DMS153 treated with DMSO at 0.1 percent for 48 hours (cell line): ENCODE measurements around the gene MTREX.
A peak's percentile ranks its signal among the peaks of the same experiment; 100 is the strongest.

Experiments used
- DNase-seq: peaks from one replicate; lab custom pipeline; 2025; ENCODE audit not compliant: unreplicated experiment; lab: John Stamatoyannopoulos, UW

The MTREX gene

DNA sequence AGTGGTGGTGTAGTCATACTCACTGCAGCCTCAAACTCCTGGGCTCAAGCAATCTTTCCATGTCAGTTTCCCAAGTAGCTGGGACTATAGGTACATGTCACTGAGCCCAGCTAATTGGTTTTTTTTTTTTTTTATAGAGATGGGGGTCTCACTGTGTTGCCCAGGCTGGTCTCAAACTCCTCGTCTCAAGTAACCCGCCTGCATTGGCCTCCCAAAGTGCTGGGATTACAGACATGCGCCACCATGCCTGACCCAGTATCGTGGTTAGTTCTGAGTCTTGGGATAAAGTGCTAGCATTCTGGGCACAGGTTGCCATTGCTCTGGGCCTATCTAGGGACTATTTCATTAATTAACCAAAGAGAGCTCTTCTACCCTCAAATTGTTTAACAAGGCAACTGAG is 118.7 kb downstream of the MTREX start:
- DNase-seq = no peak

DNA sequence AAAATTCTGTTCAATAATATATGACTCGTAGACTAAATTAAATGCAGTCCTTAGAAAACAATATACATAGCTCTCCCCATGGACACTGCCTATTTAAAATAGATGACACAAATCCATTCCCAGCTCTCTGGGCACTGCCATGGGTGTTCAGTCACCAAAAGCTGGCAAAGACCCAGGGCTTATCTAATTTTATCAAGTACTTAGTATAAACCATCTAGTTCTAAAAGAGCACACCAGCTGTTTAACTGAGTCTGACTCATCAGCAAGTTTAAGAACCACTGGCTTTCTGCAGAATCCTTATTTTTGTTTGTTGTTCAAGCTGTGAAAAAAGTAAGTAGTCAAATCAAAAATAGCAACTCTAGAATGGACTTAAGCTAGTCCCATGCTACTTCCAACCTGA is 119.4 kb downstream of the MTREX start:
- no peak for DNase-seq

DNA sequence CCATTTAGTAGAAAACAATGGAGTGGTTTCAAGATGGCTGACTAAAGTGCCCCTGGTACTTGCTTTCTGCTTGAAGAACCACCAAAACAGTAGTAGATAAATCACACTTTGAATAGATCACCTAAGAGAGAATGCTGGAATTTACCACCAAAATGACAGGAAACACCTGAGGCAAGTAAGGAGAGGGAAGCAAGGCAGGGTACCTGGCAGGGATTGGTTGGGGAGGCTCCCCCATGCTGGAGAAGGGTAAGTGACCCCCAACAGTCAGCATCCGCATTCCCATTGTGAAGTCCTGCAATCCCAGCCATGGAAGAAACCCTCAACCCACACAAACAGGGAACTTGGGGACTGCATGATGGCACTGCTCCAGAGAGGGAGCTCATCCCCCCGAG is 121.4 kb downstream of the MTREX start:
- DNase-seq = no peak

DNA sequence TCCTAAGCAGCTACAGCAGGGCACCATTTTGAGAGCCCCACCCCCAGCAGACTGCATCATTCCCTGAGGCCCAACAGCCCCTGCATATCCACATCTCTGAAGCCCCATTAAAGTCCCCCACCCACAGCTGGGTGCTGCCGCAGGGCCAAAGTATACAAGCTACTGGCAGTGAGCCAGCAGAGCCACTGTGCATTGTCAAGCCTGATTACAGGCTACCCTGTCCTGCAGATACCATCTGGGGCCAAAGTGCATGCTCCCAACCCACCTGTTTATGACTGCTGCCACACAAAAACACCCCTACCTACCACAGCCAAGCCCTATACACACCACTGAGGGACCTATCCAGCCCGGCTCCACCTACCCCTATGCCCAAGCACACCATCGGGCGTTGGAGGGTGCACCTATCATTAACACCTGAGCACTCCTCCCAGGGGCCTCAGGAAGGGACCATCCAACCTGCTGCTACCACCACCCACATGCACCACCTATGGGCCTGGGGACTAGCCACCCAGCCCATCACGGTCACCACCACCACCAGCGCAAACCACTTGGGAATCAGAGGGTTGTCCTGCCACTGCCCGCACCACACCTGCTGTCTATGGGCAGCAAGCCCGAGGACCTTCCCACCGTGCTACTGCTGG is 121.9 kb downstream of the MTREX start:
- DNase-seq = no peak

DNA sequence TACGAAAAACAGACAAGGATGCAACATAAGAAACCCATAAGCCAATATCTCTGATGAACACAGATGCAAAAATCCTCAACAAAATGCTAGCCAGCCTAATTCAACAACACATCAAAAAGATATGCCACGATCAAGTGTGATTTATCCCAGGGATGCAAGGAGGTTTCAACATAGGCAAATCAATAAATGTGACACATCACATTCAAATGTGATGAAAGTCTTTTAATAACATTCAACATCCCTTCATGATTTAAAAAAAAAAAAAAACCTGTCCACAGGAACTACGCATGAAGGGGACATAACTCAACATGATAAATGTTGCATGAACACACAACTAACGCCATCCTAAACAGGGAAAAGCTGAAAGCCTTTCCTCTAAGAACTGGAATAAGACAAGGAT is 124.8 kb downstream of the MTREX start:
- no peak for DNase-seq

DNA sequence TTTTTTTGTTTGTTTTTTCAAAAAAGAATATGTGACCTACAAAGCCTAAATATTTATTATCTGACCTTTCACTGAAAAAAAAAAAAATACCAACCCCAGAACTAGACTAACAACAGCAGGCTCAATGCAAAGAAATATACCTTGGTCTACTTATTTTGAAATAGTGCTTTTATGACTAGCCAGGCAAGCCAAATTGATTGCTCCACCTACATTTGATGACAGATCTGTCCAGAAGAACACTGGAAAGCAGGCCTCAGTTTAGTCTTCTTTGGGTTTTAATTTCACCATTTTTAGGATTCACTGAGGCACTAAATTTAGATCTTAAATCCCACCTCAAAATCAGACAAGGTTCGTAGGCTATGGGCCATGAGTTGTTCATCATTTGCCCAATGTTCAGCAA is 129.7 kb downstream of the MTREX start:
- DNase-seq = no peak

DNA sequence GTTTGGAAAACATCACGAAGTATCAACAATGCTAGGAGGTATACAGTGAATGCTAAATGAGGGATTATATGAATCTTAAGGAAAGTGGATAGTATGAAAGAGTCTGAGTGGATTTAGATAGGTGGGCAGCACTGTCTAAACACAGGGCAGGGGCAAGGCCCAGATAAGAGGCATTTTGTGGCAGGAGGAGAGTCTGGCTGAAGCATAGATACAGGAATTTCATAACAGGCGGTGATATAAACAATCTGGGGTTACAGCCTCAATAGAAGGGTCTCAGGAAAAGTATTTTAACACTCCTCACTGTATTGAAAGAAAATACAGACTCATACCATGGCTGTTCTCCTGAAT is 130.0 kb downstream of the MTREX start:
- no peak for DNase-seq

DNA sequence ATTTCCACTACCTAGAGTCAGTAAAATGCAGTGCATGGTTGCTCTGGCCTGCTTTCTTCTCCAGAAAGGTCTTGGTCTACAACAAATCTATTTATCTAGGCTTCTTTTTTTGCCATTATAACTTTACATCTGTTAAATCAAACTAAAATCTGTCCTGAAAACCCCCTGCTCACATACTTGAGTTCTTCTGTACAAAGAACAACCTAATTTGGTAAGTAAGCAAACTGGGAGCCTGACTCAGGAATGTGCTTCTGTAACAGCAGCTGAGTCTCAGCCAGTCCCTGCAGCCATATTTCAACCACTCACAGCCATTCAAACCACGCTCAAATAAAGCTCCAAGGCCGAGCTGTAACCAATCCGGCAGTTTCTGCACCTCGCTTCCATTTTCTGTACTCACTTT is 131.2 kb downstream of the MTREX start:
- DNase-seq = no peak

DNA sequence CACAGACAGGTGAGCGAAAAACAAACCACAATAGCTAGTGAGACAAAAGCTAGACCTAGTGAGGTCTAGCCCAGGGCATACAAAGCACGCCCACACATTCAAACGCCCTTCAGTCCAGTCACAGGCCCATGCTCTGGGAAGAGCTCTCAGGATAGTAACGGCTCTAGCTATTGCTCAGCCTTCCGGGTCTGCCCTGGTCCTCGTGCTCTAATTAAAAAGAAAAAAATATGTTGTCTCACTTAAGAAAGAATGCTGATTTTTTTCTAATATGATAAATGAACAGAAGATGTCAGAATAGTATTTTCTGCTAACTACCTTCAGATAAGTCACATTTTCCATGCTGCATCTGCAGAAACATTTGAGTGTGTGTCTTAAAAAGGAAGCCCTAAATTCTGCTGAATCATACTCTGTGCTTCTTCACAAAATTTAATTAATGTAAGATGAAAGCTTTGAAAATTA is 132.4 kb downstream of the MTREX start:
- DNase-seq = no peak

DNA sequence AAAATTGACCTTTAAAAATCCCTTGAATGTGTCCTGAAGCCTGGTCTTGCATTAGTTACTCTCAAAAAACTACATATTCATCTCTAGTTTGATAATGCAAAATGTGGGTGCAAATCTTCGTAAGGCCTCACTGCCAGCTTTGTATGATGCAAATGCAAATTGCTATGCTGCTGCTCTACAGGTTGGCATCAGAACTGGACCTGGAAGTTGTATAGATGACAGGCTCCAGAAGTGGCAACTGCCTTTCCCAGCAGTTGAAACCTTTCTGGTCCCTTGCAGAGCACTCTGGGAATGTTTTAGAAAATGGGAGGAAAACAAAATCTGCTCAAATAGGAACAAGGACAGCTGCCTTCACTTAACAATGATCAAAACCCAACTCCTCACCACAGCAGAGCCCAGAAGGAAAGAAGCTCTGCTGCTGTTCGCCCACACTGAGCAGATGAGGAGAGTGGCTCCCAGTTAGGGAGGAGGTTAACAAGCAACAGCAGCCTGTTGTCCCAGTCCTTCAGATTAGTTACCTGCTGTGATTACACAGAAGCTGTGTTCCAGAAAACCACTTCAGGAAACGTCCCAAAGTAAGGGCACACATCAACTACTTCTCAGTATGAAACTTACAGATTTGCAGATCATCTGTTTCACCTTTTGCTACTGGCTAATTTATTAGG is 133.4 kb downstream of the MTREX start:
- no peak for DNase-seq

DNA sequence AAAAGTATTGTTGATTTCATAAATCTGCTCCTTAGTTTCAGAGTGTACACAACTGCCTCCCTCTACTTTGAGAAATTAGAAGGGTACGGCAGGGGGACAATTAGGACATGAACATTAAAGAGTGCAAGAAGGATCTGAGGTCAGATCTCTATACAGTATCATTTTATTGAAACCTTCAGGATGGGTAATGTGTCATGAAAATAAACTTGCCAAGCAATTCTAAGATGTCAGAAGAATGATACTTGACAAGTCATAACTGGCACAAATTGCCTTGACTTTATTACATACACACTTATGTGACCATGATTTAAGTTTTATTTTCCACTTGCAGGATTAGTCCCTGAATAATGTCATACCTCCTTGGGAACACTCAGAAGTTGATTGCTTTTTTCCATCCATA is 134.2 kb downstream of the MTREX start:
- no peak for DNase-seq

DNA sequence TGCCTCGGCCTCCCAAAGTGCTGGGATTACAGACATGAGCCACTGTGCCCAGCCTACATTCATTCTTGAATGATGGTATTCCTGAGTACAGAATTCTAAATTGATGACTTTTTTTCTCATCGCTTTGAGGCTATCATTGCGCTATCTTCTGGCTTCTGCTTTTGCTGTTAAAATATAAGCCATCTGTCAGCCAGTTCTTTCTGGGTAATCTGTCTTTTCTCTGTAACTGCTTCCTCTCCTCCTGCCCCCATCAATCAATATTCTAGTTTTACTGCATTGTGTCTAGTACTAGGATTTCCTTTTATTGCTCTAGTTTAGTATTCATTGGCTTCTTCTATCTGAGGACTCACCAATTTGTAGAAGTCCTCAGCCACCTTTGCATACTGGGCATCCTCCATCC is 138.0 kb downstream of the MTREX start:
- no peak for DNase-seq

DNA sequence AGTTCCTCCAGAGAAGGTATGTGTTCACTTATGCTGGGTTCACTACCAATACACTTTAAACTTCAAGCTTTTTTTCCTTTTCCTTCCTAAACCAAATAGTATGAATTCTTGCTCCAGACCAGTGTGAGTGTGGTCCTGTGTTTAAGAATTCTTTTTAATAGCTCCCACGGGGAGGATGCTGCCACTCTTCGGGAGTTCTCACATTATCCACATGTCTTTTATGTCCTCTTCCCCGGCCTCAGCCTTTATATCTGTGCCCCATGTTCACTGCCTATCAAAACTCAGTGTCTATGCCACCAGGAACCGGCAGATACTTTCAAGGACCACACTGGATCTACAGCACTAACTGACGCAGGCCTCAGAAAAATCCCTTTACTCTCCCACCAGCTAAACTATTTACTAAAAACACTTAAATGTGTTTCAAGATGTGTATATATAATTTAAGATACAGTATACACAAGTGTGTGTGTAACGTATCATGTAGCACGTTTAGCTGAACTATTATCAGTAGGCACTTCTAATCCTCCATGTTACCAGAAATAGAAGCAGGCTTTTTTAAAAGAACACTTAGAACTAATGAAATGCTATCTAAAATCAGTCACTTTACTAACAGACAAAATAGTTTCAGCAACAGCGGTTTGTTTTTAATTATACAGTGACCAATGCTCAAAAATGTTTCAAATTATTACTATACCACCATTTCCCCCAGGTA is 139.0 kb downstream of the MTREX start:
- DNase-seq = no peak

DNA sequence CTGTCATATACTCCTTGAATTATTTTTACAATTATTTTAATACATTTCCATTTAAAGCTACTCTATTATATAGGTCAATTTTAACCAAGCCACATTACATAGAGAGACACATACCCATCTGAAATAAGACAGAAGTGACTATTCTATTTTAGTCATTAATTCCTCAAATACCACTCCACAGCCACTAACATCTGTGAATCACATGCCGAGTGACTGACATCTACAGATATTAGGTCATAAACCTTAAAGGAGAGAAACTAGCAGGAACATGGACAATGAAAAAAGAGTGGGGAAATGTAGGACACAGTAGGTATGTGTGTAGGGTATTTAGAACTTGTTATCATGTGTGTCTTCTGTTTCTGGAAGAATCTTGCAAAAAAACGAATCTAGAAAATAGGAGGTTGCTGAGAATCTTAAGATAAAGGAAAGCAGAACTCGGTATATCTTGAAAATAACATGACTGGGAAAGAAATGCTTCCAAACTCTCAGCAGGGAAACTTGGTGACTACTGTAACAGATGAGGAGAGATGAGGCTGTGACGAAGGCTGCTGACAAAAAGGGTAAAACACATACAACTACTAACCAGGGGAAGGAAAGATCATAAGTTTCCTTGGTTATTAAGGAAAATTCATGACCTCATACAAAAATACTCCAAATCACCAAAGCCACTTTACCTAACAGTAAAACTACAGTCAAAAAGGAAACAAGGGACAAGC is 142.4 kb downstream of the MTREX start:
- no peak for DNase-seq

DNA sequence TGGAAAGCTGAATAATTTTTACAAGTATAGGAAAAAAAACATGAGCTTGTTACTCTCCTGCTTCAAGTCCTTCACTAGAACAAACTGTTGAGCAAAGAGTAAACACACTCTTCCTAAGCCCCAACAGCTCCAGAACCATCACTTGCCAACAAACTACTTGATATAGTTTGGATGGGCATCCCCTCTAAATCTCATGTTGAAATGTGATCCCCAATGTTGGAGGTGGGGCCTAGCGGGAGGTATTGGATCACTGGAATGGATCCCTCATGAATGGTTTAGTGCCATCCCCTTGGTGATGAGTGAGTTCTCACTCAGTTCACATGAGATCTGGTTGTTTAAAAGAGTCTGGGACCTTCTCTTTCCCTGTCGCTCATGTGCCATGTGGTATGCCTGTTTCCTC is 144.2 kb downstream of the MTREX start:
- no peak for DNase-seq

DNA sequence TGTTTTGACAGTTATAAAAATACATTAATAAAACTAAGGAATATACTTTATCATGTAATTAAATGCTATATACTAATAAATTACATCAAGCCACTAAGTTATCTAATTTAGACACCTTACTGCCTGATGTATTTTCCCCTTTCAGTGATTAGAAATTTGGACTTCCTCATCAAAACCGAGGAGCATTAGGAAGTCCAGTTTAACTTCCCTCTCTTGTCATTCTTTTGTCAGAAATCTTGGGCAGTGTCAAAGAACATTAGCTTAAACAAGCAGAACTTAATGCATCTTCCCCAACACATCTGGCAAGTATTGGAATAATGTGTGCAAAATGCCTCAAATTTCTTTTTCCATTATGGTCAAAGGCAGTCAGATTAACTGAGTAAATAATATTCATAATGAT is 145.4 kb downstream of the MTREX start:
- DNase-seq = no peak

DNA sequence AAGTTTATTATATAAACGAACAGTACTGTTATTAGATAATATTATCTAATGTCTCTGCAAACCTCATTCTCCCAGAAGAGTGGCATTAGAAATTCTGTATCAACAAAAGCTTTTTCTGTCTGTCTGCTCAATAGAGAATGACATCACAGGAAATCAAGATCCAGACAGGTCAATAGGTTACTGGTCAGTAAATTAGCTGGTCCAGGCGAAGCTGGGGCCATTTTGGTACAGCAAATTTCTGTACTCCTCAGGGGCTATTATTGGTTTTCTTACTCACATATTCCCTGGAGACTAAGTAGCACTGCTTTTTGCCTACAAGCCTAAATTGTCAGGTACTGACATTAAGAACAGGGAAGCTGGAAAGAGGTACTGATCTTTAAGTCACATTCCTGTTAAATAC is 146.5 kb downstream of the MTREX start:
- DNase-seq = no peak

DNA sequence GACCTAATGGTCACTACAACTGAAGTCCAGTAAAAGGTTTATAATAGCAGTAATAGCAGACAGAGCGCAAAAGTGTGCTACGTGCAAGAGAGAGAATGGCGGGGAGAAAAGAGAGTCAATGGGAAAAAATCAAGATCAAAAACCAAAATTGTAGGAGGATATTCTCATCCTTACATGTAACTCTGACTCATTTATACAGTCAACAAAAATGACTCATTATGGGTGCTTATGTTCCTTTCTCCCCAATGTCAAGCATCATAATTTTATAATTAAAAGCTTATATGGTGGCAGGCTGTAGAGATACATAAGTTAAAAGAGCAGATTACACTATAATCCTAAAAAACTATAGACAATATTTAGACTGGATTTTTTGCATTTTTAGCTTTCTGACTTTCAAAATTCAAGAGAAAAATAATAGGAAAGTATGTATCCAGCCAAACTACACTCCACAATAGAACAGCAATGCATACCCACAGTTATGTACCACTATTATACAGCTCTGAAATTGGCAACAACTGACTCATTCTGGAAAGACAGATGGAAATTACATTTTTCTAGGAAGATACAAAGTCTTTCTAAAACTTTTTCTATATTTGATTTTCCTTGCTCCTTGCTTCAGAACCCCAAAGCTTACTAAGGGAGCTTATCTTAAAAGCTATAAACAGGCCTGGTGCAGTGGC is 148.6 kb downstream of the MTREX start:
- DNase-seq = no peak

DNA sequence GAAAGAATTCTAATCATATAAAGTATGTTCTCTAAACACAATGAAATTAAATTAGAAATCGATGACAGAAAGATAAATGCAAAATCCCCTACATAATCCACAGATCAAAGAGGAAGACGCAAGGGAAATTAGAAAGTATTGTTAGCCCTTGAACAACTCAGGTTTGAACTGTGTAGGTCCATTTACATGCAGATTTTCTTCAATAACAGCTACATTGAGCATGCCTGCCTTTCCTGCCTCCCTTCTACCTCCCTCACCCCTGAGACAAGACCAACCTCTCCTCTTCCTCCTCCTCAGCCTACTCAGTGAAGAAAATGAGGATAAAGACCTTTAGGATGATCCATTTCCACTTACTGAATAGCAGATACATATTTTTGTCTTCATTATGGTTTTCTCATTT is 151.8 kb downstream of the MTREX start:
- no peak for DNase-seq

DNA sequence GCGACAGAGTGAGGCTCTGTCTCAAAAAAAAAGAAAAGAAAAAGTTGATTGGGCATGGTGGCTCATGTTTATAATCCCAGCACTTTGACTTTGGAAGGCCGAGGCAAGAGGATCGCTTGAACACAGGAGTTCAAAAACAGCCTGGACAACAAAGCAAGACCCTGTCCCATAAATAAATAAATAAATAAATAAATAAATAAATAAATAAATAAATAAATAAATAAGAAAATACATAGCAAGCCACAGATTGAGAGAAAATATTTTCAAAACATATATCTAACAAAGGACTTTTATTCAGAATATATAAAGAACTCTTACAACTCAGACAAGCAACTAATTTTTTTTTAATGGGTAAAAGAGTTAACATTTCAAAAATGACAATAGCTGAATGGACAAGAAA is 155.8 kb downstream of the MTREX start:
- no peak for DNase-seq

DNA sequence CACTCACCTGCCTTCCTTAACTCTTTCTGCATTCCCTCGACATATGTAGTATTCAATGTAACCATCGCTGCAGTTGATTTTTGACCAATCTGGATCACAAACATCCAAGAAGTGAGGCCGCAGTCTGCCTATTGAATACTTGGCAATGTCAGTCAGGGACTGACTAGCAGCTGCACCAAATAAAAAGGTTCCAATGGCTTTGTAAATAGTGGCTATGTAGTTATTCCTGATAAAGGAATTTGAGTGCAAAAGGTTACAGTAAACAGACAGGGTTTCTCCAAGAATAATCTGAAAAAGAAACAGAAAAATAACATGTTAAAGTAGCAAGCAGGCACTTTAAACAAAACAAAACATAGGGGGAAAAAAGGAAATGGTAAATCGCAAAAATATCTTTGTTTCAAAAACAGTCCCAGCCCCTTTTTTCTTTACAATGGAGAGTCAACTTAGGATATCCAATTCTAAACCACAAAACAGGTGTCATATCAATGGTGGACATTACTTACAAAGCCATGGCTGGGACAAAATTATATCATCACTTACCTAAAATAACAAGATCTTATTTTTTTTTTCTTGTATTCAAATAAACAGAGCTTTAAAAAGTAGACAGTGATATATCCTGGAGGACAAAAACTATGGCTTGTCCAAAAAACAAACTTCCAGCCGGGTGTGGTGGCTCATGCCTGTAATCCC is 160.2 kb downstream of the MTREX start:
- DNase-seq = peak; percentile 0
